GM19351 (cell line): ENCODE data around the gene CDC37.

Source experiments
- ATAC-seq: cut with Tn5 transposase; IDR thresholded peaks from one replicate; pipeline ENCODE4 v1.9.1; 2021; ENCODE audit warnings: mild to moderate bottlenecking, moderate library complexity; ENCODE audit not compliant: unreplicated experiment

CDC37 gene

GRCh38 chr19:10403137-10404021 is at the start of gene CDC37:
TSS of gene CDC37 (minus strand) at chr19:10403542. CDS start at chr19:10403479, 63 bp downstream.
- ATAC-seq: peak; percentile 69

GRCh38 chr19:10450853-10451609 is 47.7 kb upstream of the CDC37 start:
- no peak for ATAC-seq

DNA sequence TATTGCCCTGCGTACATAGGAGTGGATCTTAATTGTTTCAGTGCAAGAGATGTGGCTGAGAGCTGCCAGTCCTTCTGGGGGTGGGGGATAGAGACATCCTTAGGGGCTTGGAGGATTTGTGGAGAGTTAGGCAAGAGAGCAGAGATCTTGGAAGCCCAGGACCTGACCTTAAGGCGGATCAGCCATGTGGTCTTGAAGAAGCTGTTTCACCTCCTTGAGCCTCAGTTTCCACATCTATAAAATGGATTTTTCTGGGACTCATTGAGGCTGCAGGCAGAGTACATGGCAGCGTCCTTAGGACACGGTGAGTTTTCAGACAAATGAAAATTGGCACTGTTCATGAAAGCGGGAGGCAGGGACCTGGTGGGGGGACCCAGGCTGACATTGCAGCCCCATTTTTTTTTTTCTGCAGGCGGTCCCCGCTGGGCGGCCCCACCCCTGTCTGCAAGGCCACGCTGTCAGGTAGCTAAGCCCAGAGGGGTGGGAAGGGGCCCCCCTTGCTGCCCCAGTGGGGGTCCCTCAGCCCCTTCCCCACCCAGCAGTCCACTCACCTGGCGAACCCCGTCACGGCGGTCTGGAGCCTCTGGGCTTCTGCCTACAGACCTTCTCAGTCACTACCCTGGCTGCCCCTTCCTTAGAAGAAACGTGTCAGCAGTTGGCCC is 47.0 kb upstream of the CDC37 start:
- no peak for ATAC-seq

GRCh38 chr19:10449037-10449436 is 45.7 kb upstream of the CDC37 start:
- ATAC-seq: no peak

- no peak for ATAC-seq
These were observed 39.4 kb upstream of the CDC37 start for GRCh38 chr19:10442698-10443097.

- ATAC-seq: no peak
These were observed 36.2 kb upstream of the CDC37 start for GRCh38 chr19:10439588-10439987.

DNA sequence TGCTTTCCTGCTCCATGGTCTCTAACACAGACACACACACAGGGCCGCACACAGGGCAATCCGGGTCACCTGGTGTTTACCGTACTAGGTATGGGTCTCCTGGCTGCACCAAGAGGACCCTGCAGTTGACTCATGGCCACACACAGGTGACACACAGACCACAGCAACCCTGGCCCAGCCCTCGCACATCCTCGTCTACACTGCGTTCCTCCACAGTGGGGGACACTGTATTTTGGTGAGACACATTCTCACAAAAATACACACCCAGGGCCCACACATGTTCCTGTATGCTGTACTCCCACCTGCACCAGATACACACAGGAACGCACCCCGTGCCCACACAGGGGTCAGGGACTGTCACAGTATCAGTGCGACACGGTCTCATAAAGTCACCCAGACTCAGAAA is 29.8 kb upstream of the CDC37 start:
- no peak for ATAC-seq

DNA sequence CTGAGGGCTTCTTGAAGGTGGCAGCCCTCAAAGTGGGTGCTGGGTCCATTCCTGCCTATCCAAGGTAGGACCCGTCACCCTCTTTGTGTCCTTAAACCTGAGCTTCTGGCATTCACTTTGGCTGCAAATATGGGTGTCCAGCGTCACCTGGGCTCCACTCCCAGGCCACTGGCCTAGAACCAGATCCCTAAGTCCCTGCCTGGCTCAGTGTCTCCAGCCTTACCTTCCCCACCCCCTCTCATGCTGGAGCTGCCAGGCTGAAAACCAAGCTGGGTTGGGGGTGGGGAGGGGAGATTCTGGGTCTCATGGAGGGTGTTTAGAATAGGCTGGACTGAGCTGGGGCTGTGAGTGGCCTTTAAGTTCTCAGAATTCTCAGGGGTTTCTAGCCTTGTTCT is 29.4 kb upstream of the CDC37 start:
- ATAC-seq: no peak

DNA sequence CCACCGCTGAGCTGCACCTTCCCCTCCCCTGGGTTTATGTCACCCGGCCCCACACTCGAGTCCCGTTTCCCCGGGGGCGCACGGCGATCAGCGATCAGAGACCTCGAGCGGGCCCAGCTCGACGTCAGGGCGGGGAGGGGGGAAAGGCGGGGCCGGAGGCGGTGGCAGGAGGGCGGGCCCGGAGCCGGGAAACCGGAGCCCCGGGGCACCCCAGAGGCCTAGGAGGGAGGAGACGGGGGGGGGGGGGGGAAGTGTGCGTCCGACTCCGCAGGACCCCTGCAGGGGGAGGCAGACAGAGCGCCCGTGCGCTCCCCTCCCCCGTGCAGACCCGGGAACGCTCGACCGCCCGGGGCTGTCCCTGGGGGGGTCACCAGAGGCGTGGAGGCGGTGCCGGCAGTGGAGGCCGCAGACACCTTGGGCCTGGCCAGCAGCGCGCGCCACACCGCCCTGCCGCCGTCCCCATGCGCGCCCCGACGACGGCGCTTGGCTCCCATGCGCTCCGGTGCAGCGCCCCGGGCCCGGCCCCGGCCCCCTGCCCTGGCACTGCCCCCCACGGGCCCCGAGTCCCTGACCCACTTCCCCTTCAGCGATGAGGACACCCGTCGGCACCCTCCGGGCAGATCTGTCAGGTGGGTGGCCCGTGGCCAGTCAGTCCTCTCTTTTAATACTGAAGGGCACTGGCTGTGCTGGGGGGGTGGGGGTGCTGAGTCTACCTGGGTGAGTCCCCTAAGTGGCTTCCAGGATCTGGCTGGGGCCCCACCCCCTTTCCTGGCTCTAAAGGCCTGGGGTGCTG is 28.8 kb upstream of the CDC37 start:
- ATAC-seq: no peak

- ATAC-seq: no peak
These were observed 28.1 kb upstream of the CDC37 start for GRCh38 chr19:10431254-10431942.

DNA sequence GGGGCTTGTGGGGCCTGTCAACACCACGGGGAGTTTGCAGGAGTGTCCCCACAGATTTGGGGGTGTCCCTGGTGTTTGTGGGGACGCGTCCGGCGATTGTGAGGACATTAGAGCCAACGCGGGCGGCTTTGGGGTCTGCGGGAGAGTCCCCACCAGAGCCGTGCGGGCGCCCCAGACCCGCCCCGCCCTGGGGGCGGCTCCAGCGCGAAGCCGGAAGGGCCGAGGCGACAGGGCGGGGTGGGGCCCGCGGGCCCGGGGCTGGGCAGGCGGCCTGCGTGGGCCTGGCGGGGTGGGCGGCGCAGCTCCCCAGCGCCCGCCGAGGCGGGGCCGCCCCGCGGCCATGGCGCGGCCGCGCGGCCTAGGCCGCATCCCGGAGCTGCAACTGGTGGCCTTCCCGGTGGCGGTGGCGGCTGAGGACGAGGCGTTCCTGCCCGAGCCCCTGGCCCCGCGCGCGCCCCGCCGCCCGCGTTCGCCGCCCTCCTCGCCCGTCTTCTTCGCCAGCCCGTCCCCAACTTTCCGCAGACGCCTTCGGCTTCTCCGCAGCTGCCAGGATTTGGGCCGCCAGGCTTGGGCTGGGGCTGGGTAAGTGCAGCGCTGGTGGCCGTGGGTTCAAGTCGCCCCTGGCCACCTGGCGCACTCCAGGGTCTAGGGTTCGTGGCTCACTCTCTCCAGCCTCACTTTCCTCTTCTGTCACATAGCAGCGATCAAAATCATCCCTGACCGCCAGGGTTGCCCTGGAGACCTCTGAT is 27.3 kb upstream of the CDC37 start:
- ATAC-seq: no peak

- ATAC-seq: no peak
These were observed 25.6 kb upstream of the CDC37 start for GRCh38 chr19:10428996-10429381.

DNA sequence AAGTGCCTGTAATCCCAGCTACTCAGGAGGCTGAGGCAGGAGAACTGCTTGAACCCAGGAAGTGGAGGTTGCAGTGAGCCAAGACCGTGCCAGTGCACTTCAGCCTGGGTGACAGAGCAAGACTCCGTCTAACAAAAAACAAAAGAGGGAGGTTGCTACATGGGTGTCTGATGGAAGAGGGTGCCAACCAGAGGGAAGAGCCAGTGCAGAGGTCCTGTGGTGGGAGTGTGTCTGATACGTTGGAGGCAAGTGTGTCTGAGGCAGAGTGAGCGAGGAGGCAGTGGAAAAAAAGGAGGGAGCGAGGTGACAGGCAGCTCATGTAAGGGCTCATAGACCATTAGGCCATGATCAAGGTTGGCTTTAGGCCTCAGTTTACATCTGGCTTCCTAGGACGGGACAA is 23.8 kb upstream of the CDC37 start:
- no peak for ATAC-seq

GRCh38 chr19:10424011-10424637 is 20.8 kb upstream of the CDC37 start:
- ATAC-seq: no peak

DNA sequence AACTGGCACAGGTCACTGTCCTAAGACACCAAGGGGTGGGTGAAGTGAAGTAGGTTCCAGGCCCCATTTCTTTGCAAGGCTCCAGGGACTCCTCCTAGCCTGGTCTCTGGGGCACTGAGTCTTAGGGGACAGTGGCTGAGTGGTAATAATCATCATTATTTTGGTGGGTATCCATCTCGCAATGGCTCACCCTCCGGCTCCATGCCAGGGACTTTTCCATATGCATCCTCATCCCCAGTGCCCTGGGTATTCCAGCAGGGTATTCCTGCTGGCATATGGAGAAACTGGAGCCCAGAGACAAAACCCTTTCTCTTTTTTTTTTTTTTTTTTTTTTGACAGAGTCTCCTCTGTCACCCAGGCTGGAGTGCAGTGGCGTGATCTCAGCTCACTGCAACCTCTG is 19.5 kb upstream of the CDC37 start:
- ATAC-seq: no peak

DNA sequence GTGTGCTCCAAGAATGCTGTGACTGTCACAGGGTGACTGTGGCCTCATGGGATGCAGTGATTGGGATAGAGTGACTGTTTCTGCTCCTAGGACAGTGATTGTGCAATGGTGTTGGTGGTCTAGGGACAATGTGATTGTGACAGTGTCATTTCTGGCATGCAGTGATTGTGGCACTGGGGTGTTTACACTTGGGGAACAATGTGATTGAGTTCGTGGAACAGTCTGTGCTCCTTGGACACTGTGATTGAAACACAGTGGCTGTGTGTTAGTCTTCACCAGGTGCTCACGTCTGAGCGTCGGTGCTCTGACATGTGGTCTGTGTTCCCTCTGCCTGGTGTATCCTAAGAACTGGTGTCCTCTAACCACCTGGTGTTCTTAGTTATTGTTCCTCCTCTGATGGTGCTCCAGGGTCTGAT is 18.7 kb upstream of the CDC37 start:
- ATAC-seq: no peak

- no peak for ATAC-seq
These were observed 18.1 kb upstream of the CDC37 start for GRCh38 chr19:10421240-10422045.
